Measurements from ENCODE around the gene PLPP7. TPM values are rescaled to one million over a fixed set of nuclear protein-coding genes. Genes with fewer than 3 reads are reported as not detected.

Gene PLPP7
- total and polyA plus RNA-seq, 5 experiments from 2014 or later: 0.45 to 0.86 (median 0.70) TPM; not detected in 1

GRCh38 chr9:131309530-131310276, 20.2 kb downstream of the PLPP7 start:
- peak overlapping the region in 2 of 10 donors; percentile 62 to 66 for H3K4me3 Mint-ChIP-seq
- peak overlapping the region in 5 of 10 donors; percentile 43 to 86 (median 57) for H3K27ac Mint-ChIP-seq
- no peaks in the 10 kb centered on the region for H3K9me3 Mint-ChIP-seq
- POLR2A ChIA-PET: interaction anchor here (2.2 kb wide), 1 partner anchor 54 kb away, joined by 6 read pairs; no protein-coding TSS in a partner anchor
- peaks cover 5 to 13% (median 11%) of the 10 kb centered on the region in 4 donors for H3K4me1 Mint-ChIP-seq
- DNase-seq: no peak
- H3K36me3 Mint-ChIP-seq: no peaks in the 10 kb centered on the region
- no peaks in the 10 kb centered on the region for H3K27me3 Mint-ChIP-seq
- ATAC-seq: no peak

- Mint-ChIP-seq H3K9me3 (no peaks in the 10 kb centered on the region), H3K27me3 (no peaks in the 10 kb centered on the region), H3K36me3 (no peaks in the 10 kb centered on the region), H3K4me1 (peaks cover 5 to 13% (median 11%) of the 10 kb centered on the region in 4 donors), H3K4me3 (peak overlapping the region; percentile 45 to 74 (median 65)), H3K27ac (peak overlapping the region; percentile 13 to 87 (median 80))
- ATAC-seq (peak; percentile 96 to 99), DNase-seq (peak; percentile 32 to 84 (median 66))
- POLR2A ChIA-PET: interaction anchor here (0.6 to 2.2 kb wide), 5 partner anchors 41 to 67 kb away, joined by 3 to 6 read pairs (median 3); no protein-coding TSS in a partner anchor
Observed at GRCh38 chr9:131310833-131311554, 21.5 kb downstream of the PLPP7 start.

- Mint-ChIP-seq H3K27me3 (no peaks in the 10 kb centered on the region), H3K4me3 (peak overlapping the region in 2 of 10 donors; percentile 2 to 26), H3K27ac (peak overlapping the region in 5 of 10 donors; percentile 17 to 69 (median 61)), H3K9me3 (no peaks in the 10 kb centered on the region), H3K4me1 (peaks cover 2 to 13% (median 11%) of the 10 kb centered on the region in 4 donors), H3K36me3 (no peaks in the 10 kb centered on the region)
- DNase-seq: no peak
- no peak for ATAC-seq
- POLR2A ChIA-PET: no interaction called here
Observed at GRCh38 chr9:131312246-131312645, 22.7 kb downstream of the PLPP7 start.

GRCh38 chr9:131312822-131313770, 23.6 kb downstream of the PLPP7 start:
- Mint-ChIP-seq H3K27ac (peak overlapping the region in 5 of 10 donors; percentile 33 to 61 (median 44)), H3K4me1 (peaks cover 2 to 13% (median 11%) of the 10 kb centered on the region in 4 donors), H3K36me3 (no peaks in the 10 kb centered on the region), H3K4me3 (peak overlapping the region in 1 of 10 donors; percentile 28), H3K9me3 (no peaks in the 10 kb centered on the region), H3K27me3 (no peaks in the 10 kb centered on the region)
- DNase-seq: no peak
- POLR2A ChIA-PET: interaction anchor here (0.7 kb wide), 1 partner anchor 75 kb away, joined by 3 read pairs; no protein-coding TSS in a partner anchor
- ATAC-seq: no peak

- no peak for ATAC-seq
- H3K4me3 Mint-ChIP-seq: no peak overlapping the region
- no peaks in the 10 kb centered on the region for H3K4me1 Mint-ChIP-seq
- H3K27ac Mint-ChIP-seq: no peak overlapping the region
- DNase-seq: no peak
- POLR2A ChIA-PET: interaction anchor here (1.1 kb wide), 1 partner anchor 16 kb away, joined by 4 read pairs; no protein-coding TSS in a partner anchor
- H3K36me3 Mint-ChIP-seq: no peaks in the 10 kb centered on the region
- H3K9me3 Mint-ChIP-seq: no peaks in the 10 kb centered on the region
- H3K27me3 Mint-ChIP-seq: peaks cover 0 to 1% (median 0%) of the 10 kb centered on the region in 5 donors
Observed at GRCh38 chr9:131318231-131319085, 28.9 kb downstream of the PLPP7 start.

- peaks cover 0 to 1% (median 0%) of the 10 kb centered on the region in 5 donors for H3K27me3 Mint-ChIP-seq
- no peaks in the 10 kb centered on the region for H3K9me3 Mint-ChIP-seq
- ATAC-seq (no peak), DNase-seq (no peak)
- POLR2A ChIA-PET: no interaction called here
- H3K36me3 Mint-ChIP-seq: no peaks in the 10 kb centered on the region
- H3K4me1 Mint-ChIP-seq: no peaks in the 10 kb centered on the region
- no peak overlapping the region for H3K27ac Mint-ChIP-seq
- H3K4me3 Mint-ChIP-seq: no peak overlapping the region
Observed at GRCh38 chr9:131319486-131319885, 30.0 kb downstream of the PLPP7 start.

- POLR2A ChIA-PET: no interaction called here
- Mint-ChIP-seq H3K4me3 (no peak overlapping the region), H3K27me3 (peaks cover 0 to 1% (median 0%) of the 10 kb centered on the region in 5 donors), H3K4me1 (no peaks in the 10 kb centered on the region), H3K9me3 (no peaks in the 10 kb centered on the region), H3K36me3 (no peaks in the 10 kb centered on the region), H3K27ac (no peak overlapping the region)
- ATAC-seq (no peak), DNase-seq (no peak)
Observed at GRCh38 chr9:131320031-131320685, 30.6 kb downstream of the PLPP7 start.

GRCh38 chr9:131323629-131324028, 34.1 kb downstream of the PLPP7 start:
- H3K36me3 Mint-ChIP-seq: no peaks in the 10 kb centered on the region
- peak overlapping the region in 1 of 10 donors; percentile 9 for H3K27ac Mint-ChIP-seq
- H3K4me3 Mint-ChIP-seq: no peak overlapping the region
- POLR2A ChIA-PET: no interaction called here
- H3K9me3 Mint-ChIP-seq: no peaks in the 10 kb centered on the region
- ATAC-seq (no peak), DNase-seq (no peak)
- H3K27me3 Mint-ChIP-seq: no peaks in the 10 kb centered on the region
- H3K4me1 Mint-ChIP-seq: no peaks in the 10 kb centered on the region

- no peaks in the 10 kb centered on the region for H3K9me3 Mint-ChIP-seq
- H3K4me3 Mint-ChIP-seq: no peak overlapping the region
- H3K4me1 Mint-ChIP-seq: no peaks in the 10 kb centered on the region
- DNase-seq (no peak), ATAC-seq (no peak)
- no peaks in the 10 kb centered on the region for H3K36me3 Mint-ChIP-seq
- POLR2A ChIA-PET: no interaction called here
- H3K27me3 Mint-ChIP-seq: no peaks in the 10 kb centered on the region
- no peak overlapping the region for H3K27ac Mint-ChIP-seq
Observed at GRCh38 chr9:131324736-131325679, 35.5 kb downstream of the PLPP7 start.

- no peak overlapping the region for H3K4me3 Mint-ChIP-seq
- no peak for ATAC-seq
- H3K36me3 Mint-ChIP-seq: no peaks in the 10 kb centered on the region
- no peaks in the 10 kb centered on the region for H3K27me3 Mint-ChIP-seq
- no peaks in the 10 kb centered on the region for H3K4me1 Mint-ChIP-seq
- no peak for DNase-seq
- peak overlapping the region in 2 of 10 donors; percentile 63 to 76 for H3K27ac Mint-ChIP-seq
- H3K9me3 Mint-ChIP-seq: no peaks in the 10 kb centered on the region
- POLR2A ChIA-PET: no interaction called here
Observed at GRCh38 chr9:131329241-131329641, 39.7 kb downstream of the PLPP7 start.

Data from naive thymus-derived CD8-positive, alpha-beta T cell (primary cell).